Gastroesophageal sphincter (tissue), 4 donors: ENCODE measurements around the gene SDHB. TPM values are rescaled to one million over a fixed set of nuclear protein-coding genes. Genes with fewer than 3 reads are reported as not detected.

ENCODE experiments used
- ATAC-seq: fragments of 150-250 bp; one replicate; pipeline ENCODE4 v1.9.1; 2016; ENCODE audit warnings: mild to moderate bottlenecking, moderate library complexity
- H3K27ac ChIP-seq, 4 donors: fragments of 200-600 bp; sonication (generic) in 3 of 4; 1 replicate in 3 of 4; 2 replicates in 1 of 4; pipeline ENCODE4 v1.5.1; 2016 to 2019
- H3K27me3 ChIP-seq: fragments of 200-600 bp; sonication (generic); one replicate; pipeline ENCODE4 v1.5.1; 2019
- H3K36me3 ChIP-seq, 2 donors: fragments of 200-600 bp; sonication (generic); one replicate each; pipeline ENCODE4 v1.5.1; 2019; ENCODE audit warnings: control low read depth in 1 of 2
- H3K4me1 ChIP-seq, 3 donors: fragments of 200-600 bp; sonication (generic); 1 replicate in 2 of 3; 2 replicates in 1 of 3; pipeline ENCODE4 v1.5.1; 2016 to 2019; ENCODE audit warnings: control low read depth in 2 of 3
- H3K4me3 ChIP-seq, 2 donors: fragments of 200-600 bp; sonication (generic); one replicate each; pipeline ENCODE4 v1.5.1; 2019; ENCODE audit warnings: mild to moderate bottlenecking in 1 of 2, moderate library complexity in 1 of 2
- H3K9me3 ChIP-seq, 3 donors: fragments of 200-600 bp; sonication (generic); one replicate each; pipeline ENCODE4 v1.5.1; 2017 to 2019; ENCODE audit warnings: control low read depth in 2 of 3
- EP300 ChIP-seq: sonication (generic); formaldehyde crosslinking; IDR thresholded peaks from one replicate; pipeline ENCODE4 v1.6.1; 2017; ENCODE audit warnings: antibody characterized with exemption, mild to moderate bottlenecking
- POLR2A ChIP-seq, 2 donors: fragments of 450-650 bp; IDR thresholded peaks; one replicate each; pipeline ENCODE4 v1.6.1; 2017; ENCODE audit warnings: antibody characterized with exemption in 2 of 2, mild to moderate bottlenecking in 2 of 2, moderate library complexity in 1 of 2
- POLR2AphosphoS5 ChIP-seq: sonication (generic); formaldehyde crosslinking; IDR thresholded peaks from one replicate; pipeline ENCODE4 v1.6.1; 2017; ENCODE audit warnings: antibody characterized with exemption
- WGBS, 2 donors: methylation state at CpG; one replicate each; pipeline ENCODE4 v1.1.5; 2018; ENCODE audit warnings: low coverage in 1 of 2; 5-methylcytosine and 5-hydroxymethylcytosine counted together
- total RNA-seq, 4 donors: library from RNA; depleted of rRNA; stranded (reverse); fragments of >200 nt; gene quantifications; one replicate each; pipeline ENCODE4 v1.1.0, GENCODE V29; 2016
- TF ChIP-seq, protein P1 (sequence below), 4 experiments: fragments of 200-600 bp in 2 of 4; fragments of 450-650 bp in 2 of 4; sonication (generic) in 1 of 4; IDR thresholded peaks; one replicate each; pipeline ENCODE4 v1.5.1; 2017 to 2019; ENCODE audit warnings: antibody characterized with exemption in 4 of 4, mild to moderate bottlenecking in 2 of 4, moderate library complexity in 2 of 4

The SDHB gene
- total RNA-seq, 4 donors from 2014 or later = 103 to 118 (median 116) TPM

DNA sequence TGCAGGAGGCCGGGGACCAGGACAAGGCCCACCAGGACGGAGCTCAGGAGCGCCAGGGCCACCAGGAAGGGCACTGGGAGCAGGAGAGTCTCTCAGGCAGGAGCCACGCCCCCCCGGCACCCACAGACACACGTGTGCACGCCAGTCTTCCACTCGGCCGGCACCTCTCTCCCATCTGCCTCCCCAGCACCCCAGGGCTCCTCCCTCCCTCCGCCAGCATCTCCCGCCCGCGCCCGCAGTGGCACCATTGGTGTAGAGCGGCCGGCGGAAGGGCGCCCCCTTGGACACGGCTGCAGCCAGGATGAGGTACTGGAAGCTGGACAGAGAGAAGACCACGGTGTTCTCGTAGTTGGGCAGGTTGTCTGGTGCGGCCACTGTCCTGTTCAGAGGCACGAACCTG, 67.3 kb downstream of the SDHB start:
- Histone ChIP-seq H3K9me3 (no peaks in the 10 kb centered on the region), H3K4me1 (peaks cover 0 to 9% (median 0%) of the 10 kb centered on the region in 3 donors), H3K27me3 (peaks cover 11% of the 10 kb centered on the region), H3K4me3 (no peak overlapping the region), H3K27ac (no peak overlapping the region), H3K36me3 (peaks cover 0 to 69% of the 10 kb centered on the region in 2 donors)
- no peak for TF ChIP-seq POLR2AphosphoS5
- TF ChIP-seq EP300 = no peak
- no peak for TF ChIP-seq POLR2A (IDR thresholded peaks at IDR 0.05)
- TF ChIP-seq, protein P1, sequence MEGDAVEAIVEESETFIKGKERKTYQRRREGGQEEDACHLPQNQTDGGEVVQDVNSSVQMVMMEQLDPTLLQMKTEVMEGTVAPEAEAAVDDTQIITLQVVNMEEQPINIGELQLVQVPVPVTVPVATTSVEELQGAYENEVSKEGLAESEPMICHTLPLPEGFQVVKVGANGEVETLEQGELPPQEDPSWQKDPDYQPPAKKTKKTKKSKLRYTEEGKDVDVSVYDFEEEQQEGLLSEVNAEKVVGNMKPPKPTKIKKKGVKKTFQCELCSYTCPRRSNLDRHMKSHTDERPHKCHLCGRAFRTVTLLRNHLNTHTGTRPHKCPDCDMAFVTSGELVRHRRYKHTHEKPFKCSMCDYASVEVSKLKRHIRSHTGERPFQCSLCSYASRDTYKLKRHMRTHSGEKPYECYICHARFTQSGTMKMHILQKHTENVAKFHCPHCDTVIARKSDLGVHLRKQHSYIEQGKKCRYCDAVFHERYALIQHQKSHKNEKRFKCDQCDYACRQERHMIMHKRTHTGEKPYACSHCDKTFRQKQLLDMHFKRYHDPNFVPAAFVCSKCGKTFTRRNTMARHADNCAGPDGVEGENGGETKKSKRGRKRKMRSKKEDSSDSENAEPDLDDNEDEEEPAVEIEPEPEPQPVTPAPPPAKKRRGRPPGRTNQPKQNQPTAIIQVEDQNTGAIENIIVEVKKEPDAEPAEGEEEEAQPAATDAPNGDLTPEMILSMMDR (IDR thresholded peaks at IDR 0.05) = no peak
- WGBS, 2 donors = no CpG with 5 or more reads among the region's 23 CpGs
- ATAC-seq = no peak

DNA sequence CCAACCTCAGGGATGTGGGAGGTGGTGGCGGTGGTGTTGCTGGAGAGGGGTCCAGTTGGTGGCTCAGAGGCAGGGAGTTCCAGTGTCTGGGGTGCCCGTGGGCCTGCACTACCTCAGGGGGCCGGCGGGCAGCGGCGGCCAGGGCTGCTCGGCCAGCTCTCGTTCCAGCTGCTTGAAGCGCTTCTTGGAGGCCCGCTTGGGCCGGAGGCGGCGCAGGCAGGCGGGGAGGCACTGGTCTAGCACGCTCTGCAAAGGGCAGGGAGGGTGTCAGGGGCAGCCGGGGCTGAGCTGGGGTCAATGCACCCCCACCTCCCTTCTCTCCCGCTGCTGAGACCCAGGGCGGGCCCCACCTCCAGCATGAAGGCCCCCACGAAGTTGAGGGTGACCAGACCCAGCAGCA, 67.7 kb downstream of the SDHB start:
- no peak overlapping the region for H3K4me3 ChIP-seq
- ATAC-seq = no peak
- no peaks in the 10 kb centered on the region for H3K9me3 ChIP-seq
- TF ChIP-seq EP300 (no peak), POLR2AphosphoS5 (no peak), POLR2A (IDR thresholded peaks at IDR 0.05) (no peak)
- TF ChIP-seq, protein P1 (IDR thresholded peaks at IDR 0.05) = no peak
- peaks cover 16% of the 10 kb centered on the region for H3K27me3 ChIP-seq
- H3K36me3 ChIP-seq = peaks cover 0 to 64% of the 10 kb centered on the region in 2 donors
- WGBS, 2 donors = 100% methylated on average over 1 of the region's 19 CpGs; no CpG with 5 or more reads in 1 of the 2 donors
- H3K27ac ChIP-seq = no peak overlapping the region
- peaks cover 0 to 9% (median 0%) of the 10 kb centered on the region in 3 donors for H3K4me1 ChIP-seq

DNA sequence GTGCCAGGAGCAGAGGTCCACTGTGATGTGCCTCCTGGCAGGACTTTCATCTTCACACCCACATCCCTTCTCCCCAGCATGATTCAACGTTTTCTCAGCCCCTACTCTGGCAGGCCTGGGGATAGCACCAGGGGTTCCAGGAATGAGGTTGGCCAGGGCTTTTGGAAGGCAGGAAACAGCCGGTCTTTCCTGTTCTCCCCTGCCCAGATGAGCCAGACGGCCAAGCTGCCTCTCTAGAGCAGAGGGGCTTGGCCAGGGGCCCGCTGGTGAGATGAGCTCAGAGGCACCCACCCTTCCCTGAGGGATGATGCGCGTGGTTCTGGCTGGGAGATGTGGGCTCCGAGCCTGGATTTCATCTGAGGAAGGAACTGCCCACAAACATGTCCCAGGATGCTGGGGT, 69.1 kb downstream of the SDHB start:
- Histone ChIP-seq H3K4me1 (peaks cover 0 to 22% (median 0%) of the 10 kb centered on the region in 3 donors), H3K4me3 (no peak overlapping the region), H3K9me3 (no peaks in the 10 kb centered on the region), H3K36me3 (peaks cover 0 to 50% of the 10 kb centered on the region in 2 donors), H3K27me3 (peaks cover 30% of the 10 kb centered on the region), H3K27ac (peak overlapping the region in 3 of 4 donors; percentile 26 to 45 (median 36))
- no CpG with 5 or more reads among the region's 7 CpGs for WGBS, 2 donors
- TF ChIP-seq POLR2AphosphoS5 (peak; percentile 53), EP300 (no peak), POLR2A (IDR thresholded peaks at IDR 0.05) (no peak)
- TF ChIP-seq, protein P1 (IDR thresholded peaks at IDR 0.05) = no peak
- ATAC-seq = peak; percentile 84

DNA sequence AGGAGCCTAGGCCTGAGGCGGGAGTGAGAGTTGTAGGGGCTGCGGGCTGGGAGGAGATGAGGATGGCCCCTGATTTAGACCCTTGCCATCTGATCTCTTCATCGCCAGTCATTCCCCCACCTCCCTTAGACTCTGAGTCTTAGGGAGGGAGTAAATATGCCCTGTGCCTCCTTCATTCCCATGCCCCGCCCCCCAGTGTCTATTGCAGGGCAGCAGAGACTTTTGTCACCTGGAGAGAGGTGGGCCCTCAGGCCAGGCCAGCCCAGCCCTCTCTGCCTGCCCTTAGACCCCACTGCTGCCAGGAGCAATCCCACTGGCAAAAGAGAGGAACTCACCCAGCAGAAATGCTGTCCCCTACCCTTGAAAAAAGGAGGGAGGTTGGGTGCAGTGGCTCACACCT, 70.2 kb downstream of the SDHB start:
- no peaks in the 10 kb centered on the region for H3K9me3 ChIP-seq
- peaks cover 0 to 32% (median 0%) of the 10 kb centered on the region in 3 donors for H3K4me1 ChIP-seq
- H3K36me3 ChIP-seq = peaks cover 0 to 40% of the 10 kb centered on the region in 2 donors
- no peak for TF ChIP-seq POLR2A (IDR thresholded peaks at IDR 0.05)
- TF ChIP-seq, protein P1 (IDR thresholded peaks at IDR 0.05) = no peak
- TF ChIP-seq EP300 = no peak
- TF ChIP-seq POLR2AphosphoS5 = no peak
- WGBS, 2 donors = 100% methylated on average over 2 to 3 of the region's 4 CpGs
- H3K27ac ChIP-seq = no peak overlapping the region
- H3K4me3 ChIP-seq = no peak overlapping the region
- H3K27me3 ChIP-seq = peaks cover 35% of the 10 kb centered on the region
- ATAC-seq = no peak

DNA sequence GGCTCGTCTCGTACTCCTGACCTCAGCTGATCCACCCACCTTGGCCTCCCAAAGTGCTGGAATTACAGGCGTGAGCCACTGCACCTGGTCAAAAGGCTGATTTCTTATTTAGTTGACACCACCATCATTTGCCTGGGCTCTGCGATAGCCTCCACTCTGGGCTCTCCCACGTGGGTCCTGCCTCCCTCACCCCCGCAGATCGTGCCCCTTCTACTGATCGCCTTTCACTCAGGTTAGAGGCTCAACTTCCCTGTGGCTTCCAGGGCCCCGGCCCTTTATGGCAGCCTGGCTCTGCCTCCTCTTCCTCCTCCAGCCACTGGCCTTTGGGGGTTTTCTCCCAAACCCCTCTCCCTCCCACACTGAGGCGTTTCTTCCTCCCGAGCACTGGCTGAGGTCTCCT, 70.9 kb downstream of the SDHB start:
- H3K36me3 ChIP-seq = peaks cover 0 to 32% of the 10 kb centered on the region in 2 donors
- H3K4me3 ChIP-seq = no peak overlapping the region
- H3K27ac ChIP-seq = no peak overlapping the region
- ATAC-seq = no peak
- H3K9me3 ChIP-seq = no peaks in the 10 kb centered on the region
- H3K4me1 ChIP-seq = peaks cover 0 to 39% (median 0%) of the 10 kb centered on the region in 3 donors
- H3K27me3 ChIP-seq = peaks cover 35% of the 10 kb centered on the region
- WGBS, 2 donors = 78 to 93% methylated on average over 8 to 11 of the region's 11 CpGs
- TF ChIP-seq EP300 (no peak), POLR2A (IDR thresholded peaks at IDR 0.05) (no peak), POLR2AphosphoS5 (no peak)
